Skeletal muscle satellite cell (primary cell): Measurements from ENCODE around the gene PATE4.
"Not testable (repeated sequence)": the region's sequence is repeated elsewhere in the genome, so short reads cannot be mapped to it uniquely, and the experiment has no call there.

Source experiments
- H3K27me3 ChIP-seq: 2 replicates; pipeline ENCODE4 v1.7.0; 2013; ENCODE audit warnings: low read length; ENCODE audit not compliant: control insufficient read depth, insufficient read depth
- H3K36me3 ChIP-seq: 2 replicates; pipeline ENCODE4 v1.7.0; 2013; ENCODE audit warnings: mild to moderate bottlenecking, control low read depth, low read length; ENCODE audit not compliant: insufficient read depth
- H3K4me1 ChIP-seq: 2 replicates; pipeline ENCODE4 v1.7.0; 2013; ENCODE audit warnings: low read length; ENCODE audit not compliant: control insufficient read depth, insufficient read depth
- H3K4me2 ChIP-seq: 2 replicates; pipeline ENCODE4 v1.7.0; 2013; ENCODE audit warnings: mild to moderate bottlenecking, low read length
- H3K4me3 ChIP-seq: 2 replicates; pipeline ENCODE4 v1.7.0; 2013; ENCODE audit warnings: low read length
- H3K9ac ChIP-seq: 2 replicates; pipeline ENCODE4 v1.7.0; 2013; ENCODE audit warnings: mild to moderate bottlenecking, low read depth, low read length, moderate library complexity
- H3K9me3 ChIP-seq: replicated peaks from 2 replicates; pipeline ENCODE4 v1.7.0; 2013; ENCODE audit warnings: mild to moderate bottlenecking, control low read depth, low read length

Gene PATE4

GRCh38 chr11:125862786-125863185 lies 29.7 kb downstream of the PATE4 start:
- not testable (repeated sequence) for H3K9ac ChIP-seq, H3K4me1 ChIP-seq, H3K4me2 ChIP-seq, H3K27me3 ChIP-seq, H3K36me3 ChIP-seq, H3K4me3 ChIP-seq, H3K9me3 ChIP-seq

DNA sequence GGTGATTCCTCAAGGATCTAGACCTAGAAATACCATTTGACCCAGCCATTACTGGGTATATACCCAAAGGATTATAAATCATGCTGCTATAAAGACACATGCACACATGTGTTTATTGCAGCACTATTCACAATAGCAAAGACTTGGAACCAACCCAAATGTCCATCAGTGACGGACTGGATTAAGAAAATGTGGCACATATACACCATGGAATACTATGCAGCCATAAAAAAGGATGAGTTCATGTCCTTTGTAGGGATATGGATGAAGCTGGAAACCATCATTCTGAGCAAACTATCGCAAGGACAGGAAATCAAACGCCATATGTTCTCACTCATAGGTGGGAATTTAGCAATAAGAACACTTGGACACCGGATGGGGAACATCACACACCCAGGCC lies 32.2 kb downstream of the PATE4 start:
- H3K27me3 ChIP-seq = peaks cover 13% of the 10 kb centered on the region
- not testable (repeated sequence) for H3K36me3 ChIP-seq, H3K9me3 ChIP-seq, H3K4me1 ChIP-seq, H3K4me2 ChIP-seq, H3K4me3 ChIP-seq, H3K9ac ChIP-seq

DNA sequence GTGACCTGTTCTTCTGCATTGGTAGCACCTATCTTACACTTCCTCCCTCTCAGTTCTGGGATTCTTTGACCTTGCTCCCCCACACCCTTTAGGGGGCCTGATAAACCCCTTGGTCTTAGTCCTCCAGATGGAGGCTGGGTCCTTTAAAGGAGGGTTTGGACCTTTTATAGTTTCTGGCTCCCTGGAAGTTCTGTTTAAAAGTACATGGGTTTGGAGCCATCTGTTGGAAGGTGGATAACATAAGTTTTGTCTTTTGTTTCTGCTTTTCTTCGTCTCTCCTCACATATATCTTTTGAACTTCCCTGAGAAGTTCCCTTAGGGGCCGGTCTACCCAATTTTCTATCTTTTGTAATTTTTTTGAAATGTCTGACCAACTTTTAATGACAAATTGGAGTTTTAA lies 36.4 kb downstream of the PATE4 start:
- no peaks in the 10 kb centered on the region for H3K4me1 ChIP-seq
- H3K9me3 ChIP-seq = no peaks in the 10 kb centered on the region
- peaks cover 13% of the 10 kb centered on the region for H3K27me3 ChIP-seq
- no peaks in the 10 kb centered on the region for H3K36me3 ChIP-seq
- H3K9ac ChIP-seq = no peak overlapping the region
- H3K4me3 ChIP-seq = no peak overlapping the region
- H3K4me2 ChIP-seq = no peak overlapping the region

GRCh38 chr11:125871391-125872137 lies 38.4 kb downstream of the PATE4 start:
- no peaks in the 10 kb centered on the region for H3K36me3 ChIP-seq
- H3K9me3 ChIP-seq = no peaks in the 10 kb centered on the region
- H3K4me2 ChIP-seq = no peak overlapping the region
- no peak overlapping the region for H3K4me3 ChIP-seq
- H3K4me1 ChIP-seq = no peaks in the 10 kb centered on the region
- H3K27me3 ChIP-seq = peaks cover 13% of the 10 kb centered on the region
- H3K9ac ChIP-seq = no peak overlapping the region

DNA sequence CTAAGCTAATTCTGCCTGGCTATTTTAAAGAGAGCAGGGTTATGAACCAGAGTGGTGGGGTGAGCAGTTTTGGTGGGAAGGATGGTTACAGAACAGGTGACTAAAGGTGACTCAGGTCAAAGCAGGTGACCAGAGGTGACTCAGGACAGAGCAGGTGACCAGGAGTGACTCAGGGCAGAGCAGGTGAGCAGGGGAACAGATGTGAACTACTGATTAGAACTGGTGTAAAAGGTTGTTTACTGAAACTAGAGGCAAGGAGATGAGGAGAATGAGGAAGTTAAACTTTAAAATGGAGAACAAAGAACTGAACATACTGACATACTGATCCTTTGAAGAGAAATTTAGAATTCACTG lies 39.0 kb downstream of the PATE4 start:
- no peak overlapping the region for H3K9ac ChIP-seq
- no peaks in the 10 kb centered on the region for H3K4me1 ChIP-seq

DNA sequence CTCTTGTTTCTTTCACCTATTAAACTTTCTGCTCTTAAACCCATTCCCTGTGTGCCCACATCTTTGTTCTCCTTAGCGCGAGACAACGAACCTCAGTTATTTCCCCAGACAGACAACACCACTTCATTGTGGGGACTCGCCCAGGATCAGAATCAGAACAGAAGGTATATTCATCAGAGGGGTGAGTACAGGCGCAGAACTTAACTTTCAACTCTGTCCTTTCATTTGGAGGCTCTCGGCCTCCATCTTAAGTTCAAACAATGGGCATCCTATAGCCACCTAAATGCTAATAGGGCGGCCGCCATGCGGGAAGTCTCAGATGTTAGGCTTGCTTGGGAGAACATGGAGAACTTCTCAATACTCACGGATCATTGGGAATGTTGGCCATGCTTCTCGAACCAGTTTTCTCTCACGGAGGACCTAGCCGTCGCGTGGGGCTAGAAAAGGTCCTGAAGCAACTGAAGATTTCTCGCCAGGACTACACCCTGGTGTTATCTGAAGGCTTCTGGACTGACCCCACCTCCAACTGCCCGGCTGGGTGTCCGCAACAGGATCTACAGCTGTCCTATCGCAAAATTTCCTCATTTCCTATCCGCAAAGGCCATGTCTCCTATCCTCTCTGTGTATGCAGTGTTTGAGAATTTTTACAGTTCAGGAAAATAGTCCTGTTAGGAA lies 40.9 kb downstream of the PATE4 start:
- H3K4me3 ChIP-seq = no peak overlapping the region
- H3K4me1 ChIP-seq = no peaks in the 10 kb centered on the region
- no peak overlapping the region for H3K4me2 ChIP-seq
- no peak overlapping the region for H3K9ac ChIP-seq
- no peaks in the 10 kb centered on the region for H3K36me3 ChIP-seq
- H3K27me3 ChIP-seq = peaks cover 7% of the 10 kb centered on the region
- no peaks in the 10 kb centered on the region for H3K9me3 ChIP-seq

More for the DNA sequence above, 39.0 kb downstream of the PATE4 start:
- no peak overlapping the region for H3K4me3 ChIP-seq
- H3K27me3 ChIP-seq = peaks cover 13% of the 10 kb centered on the region
- H3K4me2 ChIP-seq = no peak overlapping the region
- no peaks in the 10 kb centered on the region for H3K36me3 ChIP-seq
- no peaks in the 10 kb centered on the region for H3K9me3 ChIP-seq

GRCh38 chr11:125874556-125875124 lies 41.5 kb downstream of the PATE4 start:
- no peaks in the 10 kb centered on the region for H3K4me1 ChIP-seq

DNA sequence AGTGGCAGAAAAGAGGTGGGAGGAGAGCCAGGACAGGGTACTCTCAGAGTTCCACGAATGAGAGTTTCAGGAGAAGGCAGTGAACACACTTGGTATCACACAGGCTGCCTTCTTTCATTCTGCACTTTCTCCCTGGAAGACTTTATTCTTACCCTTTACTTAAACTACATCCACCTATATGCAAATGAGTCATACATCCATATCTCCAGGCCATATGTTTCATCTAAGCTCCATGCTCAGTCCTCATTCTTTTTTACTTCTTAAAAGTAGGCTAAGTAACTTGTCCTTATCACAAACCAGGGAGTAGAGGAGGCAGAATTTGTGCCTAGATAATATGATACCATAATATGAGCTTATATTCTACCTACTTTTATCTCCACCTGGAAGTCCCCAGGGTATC lies 48.2 kb downstream of the PATE4 start:
- H3K9me3 ChIP-seq = no peaks in the 10 kb centered on the region
- no peaks in the 10 kb centered on the region for H3K36me3 ChIP-seq
- no peak overlapping the region for H3K4me2 ChIP-seq
- no peak overlapping the region for H3K9ac ChIP-seq
- H3K27me3 ChIP-seq = peaks cover 7% of the 10 kb centered on the region
- H3K4me3 ChIP-seq = no peak overlapping the region
- H3K4me1 ChIP-seq = no peaks in the 10 kb centered on the region

More at GRCh38 chr11:125874556-125875124, 41.5 kb downstream of the PATE4 start:
- no peak overlapping the region for H3K4me2 ChIP-seq
- no peak overlapping the region for H3K9ac ChIP-seq
- no peaks in the 10 kb centered on the region for H3K9me3 ChIP-seq
- H3K4me3 ChIP-seq = no peak overlapping the region
- H3K36me3 ChIP-seq = no peaks in the 10 kb centered on the region
- peaks cover 6% of the 10 kb centered on the region for H3K27me3 ChIP-seq

- Histone ChIP-seq H3K4me1 (peaks cover 3% of the 10 kb centered on the region), H3K9ac (no peak overlapping the region)
Measured at GRCh38 chr11:125883375-125883774, 50.3 kb downstream of the PATE4 start.

GRCh38 chr11:125886997-125887372 lies 53.9 kb downstream of the PATE4 start:
- Histone ChIP-seq H3K27me3 (peaks cover 5% of the 10 kb centered on the region), H3K4me2 (peak overlapping the region; percentile 93), H3K9me3 (no peaks in the 10 kb centered on the region), H3K36me3 (no peaks in the 10 kb centered on the region), H3K9ac (peak overlapping the region; percentile 83), H3K4me1 (peaks cover 25% of the 10 kb centered on the region), H3K4me3 (peak overlapping the region; percentile 90)

More at GRCh38 chr11:125883375-125883774, 50.3 kb downstream of the PATE4 start:
- Histone ChIP-seq H3K36me3 (no peaks in the 10 kb centered on the region), H3K9me3 (no peaks in the 10 kb centered on the region), H3K27me3 (peaks cover 7% of the 10 kb centered on the region), H3K4me3 (no peak overlapping the region), H3K4me2 (no peak overlapping the region)

GRCh38 chr11:125887373-125888324 lies 54.5 kb downstream of the PATE4 start, which contains the start of gene HYLS1:
Gene HYLS1, plus strand, starts transcription at chr11:125887668. Its CDS starts 11,701 bp downstream, at chr11:125899369.
- peak within 1 kb of the TSS; percentile 83 for H3K9ac ChIP-seq

More at GRCh38 chr11:125887373-125888324, 54.5 kb downstream of the PATE4 start, which contains the start of gene HYLS1:
- no peaks in the 10 kb centered on the region for H3K27me3 ChIP-seq
- no peaks in the 10 kb centered on the region for H3K36me3 ChIP-seq
- peak within 1 kb of the TSS; percentile 93 for H3K4me2 ChIP-seq
- H3K9me3 ChIP-seq = no peaks in the 10 kb centered on the region
- H3K4me3 ChIP-seq = peak within 1 kb of the TSS; percentile 90
- H3K4me1 ChIP-seq = peaks cover 30% of the 10 kb centered on the region
